SK-N-SH treated with all-trans-retinoic acid at 6 μM for 48 hours (cell line): ENCODE measurements around the gene CCM2.

Experiments used
- ATAC-seq: fragments of 200-7000 bp; cut with Tn5 transposase; 3 replicates; pipeline ENCODE4 v1.9.1; 2020; ENCODE audit warnings: mild to moderate bottlenecking, moderate library complexity
- ARNTL ChIP-seq: fragments of 450-650 bp; formaldehyde crosslinking; IDR thresholded peaks from 2 replicates; pipeline ENCODE4 v1.5.0; 2020; ENCODE audit warnings: low read depth, mild to moderate bottlenecking, moderate library complexity, borderline replicate concordance
- BACH2 ChIP-seq: fragments of 250-450 bp; sonication (Bioruptor Pico); IDR thresholded peaks from 2 replicates; pipeline ENCODE4 v1.9.0; 2021; ENCODE audit warnings: mild to moderate bottlenecking, borderline replicate concordance
- ESRRG ChIP-seq: fragments of 250-450 bp; sonication (Bioruptor Pico); IDR thresholded peaks from 2 replicates; pipeline ENCODE4 v1.6.1; 2021; ENCODE audit warnings: mild to moderate bottlenecking
- GLIS3 ChIP-seq: fragments of 250-450 bp; sonication (Bioruptor Pico); IDR thresholded peaks from 2 replicates; pipeline ENCODE4 v1.5.0; 2020; ENCODE audit warnings: mild to moderate bottlenecking, moderate library complexity
- ISL1 ChIP-seq: fragments of 250-450 bp; sonication (Bioruptor Pico); IDR thresholded peaks from 2 replicates; pipeline ENCODE4 v2.1.2; 2022; ENCODE audit warnings: mild to moderate bottlenecking, moderate library complexity
- OSR1 ChIP-seq: fragments of 250-450 bp; sonication (Bioruptor Pico); IDR thresholded peaks from 2 replicates; pipeline ENCODE4 v1.8.0; 2022; ENCODE audit warnings: moderate library complexity, mild to moderate bottlenecking, inconsistent platforms
- PPARA ChIP-seq: fragments of 250-450 bp; sonication (Bioruptor Pico); IDR thresholded peaks from 2 replicates; pipeline ENCODE4 v1.5.0; 2020; ENCODE audit warnings: mild to moderate bottlenecking, borderline replicate concordance
- RARB ChIP-seq: fragments of 250-450 bp; sonication (Bioruptor Pico); IDR thresholded peaks from 2 replicates; pipeline ENCODE4 v1.8.0; 2021; ENCODE audit warnings: mild to moderate bottlenecking, moderate library complexity
- SNAI2 ChIP-seq: fragments of 250-450 bp; sonication (Bioruptor Pico); IDR thresholded peaks from 2 replicates; pipeline ENCODE4 v1.5.0; 2020; ENCODE audit warnings: mild to moderate bottlenecking, moderate library complexity
- TCF4 ChIP-seq: fragments of 250-450 bp; sonication (Bioruptor Pico); IDR thresholded peaks from 2 replicates; pipeline ENCODE4 v1.8.0; 2021; ENCODE audit warnings: mild to moderate bottlenecking, moderate library complexity, borderline replicate concordance
- ZC3H10 ChIP-seq: fragments of 250-450 bp; sonication (Bioruptor Pico); IDR thresholded peaks from 2 replicates; pipeline ENCODE4 v1.5.1; 2021; ENCODE audit warnings: mild to moderate bottlenecking, moderate library complexity
- ZFP3 ChIP-seq: fragments of 250-450 bp; sonication (Bioruptor Pico); IDR thresholded peaks from 2 replicates; pipeline ENCODE4 v1.5.0; 2020; ENCODE audit warnings: mild to moderate bottlenecking, moderate library complexity
- ZFP30 ChIP-seq: fragments of 450-650 bp; formaldehyde crosslinking; IDR thresholded peaks from 2 replicates; pipeline ENCODE4 v1.5.0; 2022; ENCODE audit warnings: mild to moderate bottlenecking, moderate library complexity
- ZNF565 ChIP-seq: fragments of 450-650 bp; formaldehyde crosslinking; conservative IDR thresholded peaks from 2 replicates; pipeline ENCODE4 v1.5.0; 2020; ENCODE audit warnings: low read depth, mild to moderate bottlenecking, moderate library complexity
- ZNF70 ChIP-seq: fragments of 450-650 bp; formaldehyde crosslinking; IDR thresholded peaks from 2 replicates; pipeline ENCODE4 v1.5.0; 2020; ENCODE audit warnings: mild to moderate bottlenecking, moderate library complexity
- ZNF8 ChIP-seq: fragments of 450-650 bp; formaldehyde crosslinking; IDR thresholded peaks from 2 replicates; pipeline ENCODE4 v1.5.0; 2020; ENCODE audit warnings: mild to moderate bottlenecking, moderate library complexity
- TF ChIP-seq, protein P1 (sequence below): fragments of 250-450 bp; sonication (Bioruptor Pico); IDR thresholded peaks from 2 replicates; pipeline ENCODE4 v1.5.1; 2020; ENCODE audit warnings: low read depth, mild to moderate bottlenecking, moderate library complexity
- TF ChIP-seq, protein P2 (sequence below): fragments of 250-450 bp; sonication (Bioruptor Pico); IDR thresholded peaks from 2 replicates; pipeline ENCODE4 v1.8.0; 2021; ENCODE audit warnings: low read depth, mild to moderate bottlenecking, moderate library complexity, borderline replicate concordance
- TF ChIP-seq, protein P3 (sequence below): fragments of 250-450 bp; sonication (Bioruptor Pico); IDR thresholded peaks from 2 replicates; pipeline ENCODE4 v1.5.1; 2021; ENCODE audit warnings: mild to moderate bottlenecking, moderate library complexity
- TF ChIP-seq, protein P4 (sequence below): fragments of 250-450 bp; sonication (Bioruptor Pico); IDR thresholded peaks from 2 replicates; pipeline ENCODE4 v1.5.0; 2020; ENCODE audit warnings: mild to moderate bottlenecking, moderate library complexity

The CCM2 gene

DNA sequence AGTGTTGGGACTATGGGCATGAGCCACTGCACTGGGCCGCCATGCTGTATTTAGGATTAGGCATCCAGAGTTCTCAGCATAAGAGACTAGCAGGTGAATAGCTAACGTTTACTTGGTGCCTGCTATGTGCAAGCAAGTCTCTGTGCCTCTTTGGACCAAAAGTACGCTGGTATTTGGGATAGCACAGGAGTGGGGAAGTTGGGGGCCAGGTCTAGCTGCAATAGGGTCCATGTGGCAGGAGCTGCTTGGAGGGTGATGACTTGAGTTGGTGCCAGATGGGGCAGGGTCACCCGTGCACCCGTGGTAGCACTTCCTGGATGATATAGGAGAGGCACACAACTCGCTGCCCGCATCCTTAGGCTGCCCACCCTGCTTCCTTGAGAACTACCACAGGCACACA, 66.4 kb downstream of the CCM2 start:
- TF ChIP-seq PPARA (CRISPR knock-in tag), result no peak
- no peak for TF ChIP-seq ZFP3 (CRISPR knock-in tag)
- no peak for TF ChIP-seq BACH2 (CRISPR knock-in tag)
- TF ChIP-seq, protein P1, sequence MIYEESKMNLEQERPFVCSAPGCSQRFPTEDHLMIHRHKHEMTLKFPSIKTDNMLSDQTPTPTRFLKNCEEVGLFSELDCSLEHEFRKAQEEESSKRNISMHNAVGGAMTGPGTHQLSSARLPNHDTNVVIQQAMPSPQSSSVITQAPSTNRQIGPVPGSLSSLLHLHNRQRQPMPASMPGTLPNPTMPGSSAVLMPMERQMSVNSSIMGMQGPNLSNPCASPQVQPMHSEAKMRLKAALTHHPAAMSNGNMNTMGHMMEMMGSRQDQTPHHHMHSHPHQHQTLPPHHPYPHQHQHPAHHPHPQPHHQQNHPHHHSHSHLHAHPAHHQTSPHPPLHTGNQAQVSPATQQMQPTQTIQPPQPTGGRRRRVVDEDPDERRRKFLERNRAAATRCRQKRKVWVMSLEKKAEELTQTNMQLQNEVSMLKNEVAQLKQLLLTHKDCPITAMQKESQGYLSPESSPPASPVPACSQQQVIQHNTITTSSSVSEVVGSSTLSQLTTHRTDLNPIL (CRISPR knock-in tag), result no peak
- no peak for TF ChIP-seq OSR1
- TF ChIP-seq, protein P2, sequence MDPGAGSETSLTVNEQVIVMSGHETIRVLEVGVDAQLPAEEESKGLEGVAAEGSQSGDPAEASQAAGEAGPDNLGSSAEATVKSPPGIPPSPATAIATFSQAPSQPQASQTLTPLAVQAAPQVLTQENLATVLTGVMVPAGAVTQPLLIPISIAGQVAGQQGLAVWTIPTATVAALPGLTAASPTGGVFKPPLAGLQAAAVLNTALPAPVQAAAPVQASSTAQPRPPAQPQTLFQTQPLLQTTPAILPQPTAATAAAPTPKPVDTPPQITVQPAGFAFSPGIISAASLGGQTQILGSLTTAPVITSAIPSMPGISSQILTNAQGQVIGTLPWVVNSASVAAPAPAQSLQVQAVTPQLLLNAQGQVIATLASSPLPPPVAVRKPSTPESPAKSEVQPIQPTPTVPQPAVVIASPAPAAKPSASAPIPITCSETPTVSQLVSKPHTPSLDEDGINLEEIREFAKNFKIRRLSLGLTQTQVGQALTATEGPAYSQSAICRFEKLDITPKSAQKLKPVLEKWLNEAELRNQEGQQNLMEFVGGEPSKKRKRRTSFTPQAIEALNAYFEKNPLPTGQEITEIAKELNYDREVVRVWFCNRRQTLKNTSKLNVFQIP, result no peak
- no peak for TF ChIP-seq GLIS3 (CRISPR knock-in tag)
- TF ChIP-seq ZC3H10 (CRISPR knock-in tag), result no peak
- ATAC-seq, result no peak

DNA sequence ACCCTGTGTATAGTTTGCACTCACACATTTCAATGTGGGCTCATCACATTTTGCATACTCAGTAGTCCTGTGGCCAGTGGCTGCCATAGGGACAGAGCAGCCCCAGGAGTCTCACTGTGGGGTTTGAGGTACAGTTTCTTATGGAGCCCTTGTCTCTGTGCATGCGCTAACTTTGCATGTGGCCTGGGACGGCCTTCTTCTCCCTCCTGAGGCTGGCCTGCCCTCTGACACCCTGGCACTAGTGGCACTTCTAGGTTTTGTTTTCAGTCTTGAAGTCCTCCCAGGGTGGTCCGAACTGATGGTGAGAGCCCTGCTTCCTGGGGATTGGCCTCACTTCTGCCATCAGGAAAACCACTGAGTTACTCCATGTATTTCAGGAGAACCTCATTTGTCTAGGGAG, 67.6 kb downstream of the CCM2 start:
- ATAC-seq, result no peak
- no peak for TF ChIP-seq ESRRG (CRISPR knock-in tag)
- TF ChIP-seq TCF4 (CRISPR knock-in tag), result no peak
- TF ChIP-seq ZNF8 (CRISPR knock-in tag), result no peak
- TF ChIP-seq, protein P1 (CRISPR knock-in tag), result no peak
- no peak for TF ChIP-seq GLIS3 (CRISPR knock-in tag)
- no peak for TF ChIP-seq SNAI2
- TF ChIP-seq PPARA (CRISPR knock-in tag), result no peak
- TF ChIP-seq ZFP3 (CRISPR knock-in tag), result no peak
- TF ChIP-seq ZNF565 (CRISPR knock-in tag), result no peak
- TF ChIP-seq, protein P3, sequence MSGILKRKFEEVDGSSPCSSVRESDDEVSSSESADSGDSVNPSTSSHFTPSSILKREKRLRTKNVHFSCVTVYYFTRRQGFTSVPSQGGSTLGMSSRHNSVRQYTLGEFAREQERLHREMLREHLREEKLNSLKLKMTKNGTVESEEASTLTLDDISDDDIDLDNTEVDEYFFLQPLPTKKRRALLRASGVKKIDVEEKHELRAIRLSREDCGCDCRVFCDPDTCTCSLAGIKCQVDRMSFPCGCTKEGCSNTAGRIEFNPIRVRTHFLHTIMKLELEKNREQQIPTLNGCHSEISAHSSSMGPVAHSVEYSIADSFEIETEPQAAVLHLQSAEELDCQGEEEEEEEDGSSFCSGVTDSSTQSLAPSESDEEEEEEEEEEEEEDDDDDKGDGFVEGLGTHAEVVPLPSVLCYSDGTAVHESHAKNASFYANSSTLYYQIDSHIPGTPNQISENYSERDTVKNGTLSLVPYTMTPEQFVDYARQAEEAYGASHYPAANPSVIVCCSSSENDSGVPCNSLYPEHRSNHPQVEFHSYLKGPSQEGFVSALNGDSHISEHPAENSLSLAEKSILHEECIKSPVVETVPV (CRISPR knock-in tag), result no peak
- TF ChIP-seq BACH2 (CRISPR knock-in tag), result no peak
- TF ChIP-seq ZNF70 (CRISPR knock-in tag), result no peak
- TF ChIP-seq RARB (CRISPR knock-in tag), result no peak

DNA sequence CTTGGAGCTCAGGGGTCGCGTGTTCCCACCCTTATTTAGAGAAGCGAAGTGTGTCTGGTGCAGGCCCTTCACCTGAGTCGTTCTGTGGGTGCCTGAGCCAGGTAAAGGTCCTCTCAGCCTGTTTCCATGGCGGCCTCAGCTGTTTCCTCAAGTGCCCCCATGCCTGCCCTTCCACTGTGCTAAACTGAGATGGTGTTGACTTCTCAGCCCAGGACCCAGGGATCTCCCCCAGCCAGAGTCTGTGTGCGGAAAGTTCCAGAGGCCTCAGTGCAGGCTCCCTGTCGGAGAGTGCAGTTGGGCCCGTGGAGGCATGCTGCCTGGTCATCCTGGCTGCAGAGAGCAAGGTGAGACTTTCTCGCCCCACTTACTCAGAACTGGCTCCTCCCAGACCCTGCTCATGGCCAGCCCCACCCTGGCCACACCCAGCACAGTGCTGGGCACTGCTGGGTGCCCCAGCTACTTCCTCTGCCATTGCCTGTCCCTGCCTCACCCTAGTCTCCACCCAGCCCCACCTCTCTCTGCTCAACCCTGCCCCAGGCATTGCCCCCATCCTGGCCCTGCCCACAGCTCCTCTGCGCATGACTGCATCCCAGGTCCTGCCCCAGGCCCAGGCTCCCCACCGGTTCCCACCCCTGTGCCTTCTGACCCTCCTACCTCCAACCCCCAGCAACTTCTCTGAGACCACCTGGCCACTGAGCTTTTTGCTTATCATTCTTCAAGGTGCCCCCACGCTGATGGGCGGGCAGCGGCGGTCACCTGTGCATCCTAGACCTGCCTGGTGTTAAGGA, 68.4 kb downstream of the CCM2 start:
- TF ChIP-seq, protein P4, sequence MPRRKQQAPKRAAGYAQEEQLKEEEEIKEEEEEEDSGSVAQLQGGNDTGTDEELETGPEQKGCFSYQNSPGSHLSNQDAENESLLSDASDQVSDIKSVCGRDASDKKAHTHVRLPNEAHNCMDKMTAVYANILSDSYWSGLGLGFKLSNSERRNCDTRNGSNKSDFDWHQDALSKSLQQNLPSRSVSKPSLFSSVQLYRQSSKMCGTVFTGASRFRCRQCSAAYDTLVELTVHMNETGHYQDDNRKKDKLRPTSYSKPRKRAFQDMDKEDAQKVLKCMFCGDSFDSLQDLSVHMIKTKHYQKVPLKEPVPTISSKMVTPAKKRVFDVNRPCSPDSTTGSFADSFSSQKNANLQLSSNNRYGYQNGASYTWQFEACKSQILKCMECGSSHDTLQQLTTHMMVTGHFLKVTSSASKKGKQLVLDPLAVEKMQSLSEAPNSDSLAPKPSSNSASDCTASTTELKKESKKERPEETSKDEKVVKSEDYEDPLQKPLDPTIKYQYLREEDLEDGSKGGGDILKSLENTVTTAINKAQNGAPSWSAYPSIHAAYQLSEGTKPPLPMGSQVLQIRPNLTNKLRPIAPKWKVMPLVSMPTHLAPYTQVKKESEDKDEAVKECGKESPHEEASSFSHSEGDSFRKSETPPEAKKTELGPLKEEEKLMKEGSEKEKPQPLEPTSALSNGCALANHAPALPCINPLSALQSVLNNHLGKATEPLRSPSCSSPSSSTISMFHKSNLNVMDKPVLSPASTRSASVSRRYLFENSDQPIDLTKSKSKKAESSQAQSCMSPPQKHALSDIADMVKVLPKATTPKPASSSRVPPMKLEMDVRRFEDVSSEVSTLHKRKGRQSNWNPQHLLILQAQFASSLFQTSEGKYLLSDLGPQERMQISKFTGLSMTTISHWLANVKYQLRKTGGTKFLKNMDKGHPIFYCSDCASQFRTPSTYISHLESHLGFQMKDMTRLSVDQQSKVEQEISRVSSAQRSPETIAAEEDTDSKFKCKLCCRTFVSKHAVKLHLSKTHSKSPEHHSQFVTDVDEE (CRISPR knock-in tag), result no peak
- TF ChIP-seq ARNTL (CRISPR knock-in tag) (no peak), OSR1 (no peak), PPARA (CRISPR knock-in tag) (no peak), ISL1 (CRISPR knock-in tag) (no peak), ZFP30 (CRISPR knock-in tag) (no peak), ZFP3 (CRISPR knock-in tag) (no peak)
- TF ChIP-seq, protein P1 (CRISPR knock-in tag), result no peak
- TF ChIP-seq, all 23 proteins: peak for 0
- ATAC-seq, result no peak
